ENCODE results near the gene GRID1.

Gene GRID1

DNA sequence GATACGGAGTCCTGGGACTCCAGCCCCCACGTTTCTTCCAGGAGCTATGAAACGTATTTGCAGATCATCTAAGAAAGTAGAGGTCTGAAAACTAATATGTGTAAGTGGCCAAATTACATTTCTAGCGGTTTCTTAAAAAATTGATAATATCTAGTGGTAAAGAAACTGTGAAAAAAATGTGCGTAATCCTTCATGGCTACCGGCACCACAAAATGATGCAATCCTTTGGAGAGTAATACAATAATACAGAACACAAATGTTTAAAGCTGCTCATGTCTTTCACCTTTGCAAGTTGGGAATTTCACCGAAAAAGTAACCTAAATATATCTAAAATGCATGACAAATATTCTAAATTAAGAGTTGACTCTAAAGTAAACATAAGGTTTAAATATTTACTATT lies 742.1 kb downstream of the GRID1 start:
- no peak for ATAC-seq (ENCODE audit: low read depth)

DNA sequence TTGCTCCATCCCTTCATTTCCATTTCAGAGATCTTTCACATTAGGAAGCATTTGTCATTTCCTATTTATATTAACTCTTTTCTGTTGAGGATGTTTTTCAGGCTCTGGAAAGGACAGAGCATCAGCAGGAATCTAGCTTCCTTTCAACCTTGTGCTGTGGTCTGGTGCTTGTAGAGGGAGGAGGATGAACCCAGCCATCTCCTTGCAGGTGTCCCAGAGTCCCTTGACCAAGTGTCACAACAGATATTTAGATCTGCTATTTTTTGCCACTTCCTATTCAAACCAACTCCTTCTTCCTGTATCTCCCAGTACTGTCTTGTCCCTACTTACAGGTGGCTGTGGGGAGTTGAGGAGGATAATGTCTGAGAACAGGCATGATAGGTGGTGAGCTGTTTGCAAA lies 742.8 kb downstream of the GRID1 start:
- Histone ChIP-seq H3K4me3 (ENCODE audit: severe bottlenecking) (no peak overlapping the region), H3K27ac (ENCODE audit: poor library complexity, severe bottlenecking) (no peak overlapping the region), H3K27me3 (ENCODE audit: insufficient read depth, poor library complexity, severe bottlenecking) (no peaks in the 10 kb centered on the region), H3K36me3 (ENCODE audit: low read depth) (no peaks in the 10 kb centered on the region), H3K9me3 (ENCODE audit: severe bottlenecking) (no peaks in the 10 kb centered on the region), H3K4me1 (ENCODE audit: insufficient read depth, poor library complexity, severe bottlenecking) (no peaks in the 10 kb centered on the region)
- DNase-seq (ENCODE audit: low spot score), result no peak
- no peak for ATAC-seq (ENCODE audit: low read depth)
- TF ChIP-seq, protein P1, sequence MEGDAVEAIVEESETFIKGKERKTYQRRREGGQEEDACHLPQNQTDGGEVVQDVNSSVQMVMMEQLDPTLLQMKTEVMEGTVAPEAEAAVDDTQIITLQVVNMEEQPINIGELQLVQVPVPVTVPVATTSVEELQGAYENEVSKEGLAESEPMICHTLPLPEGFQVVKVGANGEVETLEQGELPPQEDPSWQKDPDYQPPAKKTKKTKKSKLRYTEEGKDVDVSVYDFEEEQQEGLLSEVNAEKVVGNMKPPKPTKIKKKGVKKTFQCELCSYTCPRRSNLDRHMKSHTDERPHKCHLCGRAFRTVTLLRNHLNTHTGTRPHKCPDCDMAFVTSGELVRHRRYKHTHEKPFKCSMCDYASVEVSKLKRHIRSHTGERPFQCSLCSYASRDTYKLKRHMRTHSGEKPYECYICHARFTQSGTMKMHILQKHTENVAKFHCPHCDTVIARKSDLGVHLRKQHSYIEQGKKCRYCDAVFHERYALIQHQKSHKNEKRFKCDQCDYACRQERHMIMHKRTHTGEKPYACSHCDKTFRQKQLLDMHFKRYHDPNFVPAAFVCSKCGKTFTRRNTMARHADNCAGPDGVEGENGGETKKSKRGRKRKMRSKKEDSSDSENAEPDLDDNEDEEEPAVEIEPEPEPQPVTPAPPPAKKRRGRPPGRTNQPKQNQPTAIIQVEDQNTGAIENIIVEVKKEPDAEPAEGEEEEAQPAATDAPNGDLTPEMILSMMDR (IDR thresholded peaks at IDR 0.05; ENCODE audit: poor library complexity, severe bottlenecking), result no peak

More for the DNA sequence above, 742.1 kb downstream of the GRID1 start:
- TF ChIP-seq, protein P1 (IDR thresholded peaks at IDR 0.05; ENCODE audit: poor library complexity, severe bottlenecking), result no peak
- H3K9me3 ChIP-seq (ENCODE audit: severe bottlenecking), result no peaks in the 10 kb centered on the region
- no peak overlapping the region for H3K4me3 ChIP-seq (ENCODE audit: severe bottlenecking)
- H3K27ac ChIP-seq (ENCODE audit: poor library complexity, severe bottlenecking), result no peak overlapping the region
- H3K36me3 ChIP-seq (ENCODE audit: low read depth), result no peaks in the 10 kb centered on the region
- no peaks in the 10 kb centered on the region for H3K27me3 ChIP-seq (ENCODE audit: insufficient read depth, poor library complexity, severe bottlenecking)
- no peak for DNase-seq (ENCODE audit: low spot score)
- H3K4me1 ChIP-seq (ENCODE audit: insufficient read depth, poor library complexity, severe bottlenecking), result no peaks in the 10 kb centered on the region

DNA sequence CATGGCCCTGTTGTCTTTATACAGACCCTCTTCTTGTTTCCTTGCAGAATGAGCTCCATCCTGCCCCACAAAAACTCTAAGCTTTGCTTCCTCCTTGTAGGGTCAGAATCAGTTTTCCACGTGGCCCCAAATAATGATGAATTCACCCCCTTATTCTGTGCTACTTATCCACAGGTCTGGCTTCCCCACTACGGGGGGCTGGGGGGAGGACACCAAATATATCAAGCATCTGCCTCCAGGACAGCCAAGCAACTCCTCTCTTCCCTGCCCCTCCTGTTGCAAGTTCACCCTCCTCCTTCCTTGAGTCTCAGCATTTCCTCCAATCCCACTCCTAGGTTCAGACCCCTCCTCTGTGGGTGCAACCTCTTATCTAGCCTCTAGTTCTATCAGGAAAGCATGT lies 743.3 kb downstream of the GRID1 start:
- Histone ChIP-seq H3K4me3 (ENCODE audit: severe bottlenecking) (no peak overlapping the region), H3K36me3 (ENCODE audit: low read depth) (no peaks in the 10 kb centered on the region), H3K4me1 (ENCODE audit: insufficient read depth, poor library complexity, severe bottlenecking) (no peaks in the 10 kb centered on the region), H3K9me3 (ENCODE audit: severe bottlenecking) (no peaks in the 10 kb centered on the region), H3K27me3 (ENCODE audit: insufficient read depth, poor library complexity, severe bottlenecking) (no peaks in the 10 kb centered on the region), H3K27ac (ENCODE audit: poor library complexity, severe bottlenecking) (no peak overlapping the region)
- TF ChIP-seq, protein P1 (IDR thresholded peaks at IDR 0.05; ENCODE audit: poor library complexity, severe bottlenecking), result no peak
- ATAC-seq (ENCODE audit: low read depth) (no peak), DNase-seq (ENCODE audit: low spot score) (no peak)

DNA sequence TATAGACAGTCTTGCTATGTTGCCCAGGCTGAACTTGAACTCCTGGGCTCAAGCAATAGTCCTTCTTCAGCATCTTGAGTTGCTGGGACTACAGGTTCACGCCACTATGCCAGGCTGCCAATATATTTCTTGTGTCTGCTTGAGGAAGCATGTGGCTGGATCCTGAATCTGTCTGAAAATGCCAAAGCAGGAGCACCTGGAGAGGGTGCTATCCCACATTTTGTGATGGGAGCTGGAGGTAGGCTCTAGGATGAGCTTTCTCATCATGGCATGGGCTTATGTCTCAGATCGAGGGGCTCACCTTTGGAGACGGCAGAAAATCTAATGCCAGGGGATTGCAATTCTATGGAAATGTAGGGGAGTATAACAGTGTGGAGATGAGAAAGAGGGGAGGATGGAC lies 744.2 kb downstream of the GRID1 start:
- H3K27me3 ChIP-seq (ENCODE audit: insufficient read depth, poor library complexity, severe bottlenecking), result no peaks in the 10 kb centered on the region
- no peak overlapping the region for H3K4me3 ChIP-seq (ENCODE audit: severe bottlenecking)
- no peaks in the 10 kb centered on the region for H3K9me3 ChIP-seq (ENCODE audit: severe bottlenecking)
- no peak overlapping the region for H3K27ac ChIP-seq (ENCODE audit: poor library complexity, severe bottlenecking)
- no peaks in the 10 kb centered on the region for H3K4me1 ChIP-seq (ENCODE audit: insufficient read depth, poor library complexity, severe bottlenecking)
- no peaks in the 10 kb centered on the region for H3K36me3 ChIP-seq (ENCODE audit: low read depth)
- no peak for ATAC-seq (ENCODE audit: low read depth)
- no peak for DNase-seq (ENCODE audit: low spot score)
- TF ChIP-seq, protein P1 (IDR thresholded peaks at IDR 0.05; ENCODE audit: poor library complexity, severe bottlenecking), result no peak

DNA sequence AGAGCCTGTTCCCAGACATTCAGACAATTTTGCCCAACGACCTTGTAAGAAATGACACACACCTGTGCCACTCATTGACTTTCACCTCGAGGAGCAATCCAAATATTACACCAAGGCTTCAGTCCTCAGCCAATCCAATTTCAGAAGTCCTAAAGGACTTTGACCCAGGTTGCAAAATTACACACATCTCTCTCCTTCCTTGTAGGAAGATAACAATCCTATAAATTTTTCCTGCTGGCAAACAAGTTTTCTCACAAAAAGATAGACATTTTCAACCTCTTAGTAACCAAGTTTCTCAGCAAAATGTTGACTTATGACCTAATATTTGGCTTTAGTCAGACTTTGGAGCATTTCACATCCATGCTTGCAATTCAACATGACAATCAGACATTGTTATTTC lies 745.0 kb downstream of the GRID1 start:
- Histone ChIP-seq H3K4me3 (ENCODE audit: severe bottlenecking) (no peak overlapping the region), H3K9me3 (ENCODE audit: severe bottlenecking) (no peaks in the 10 kb centered on the region), H3K27me3 (ENCODE audit: insufficient read depth, poor library complexity, severe bottlenecking) (no peaks in the 10 kb centered on the region), H3K36me3 (ENCODE audit: low read depth) (no peaks in the 10 kb centered on the region), H3K4me1 (ENCODE audit: insufficient read depth, poor library complexity, severe bottlenecking) (no peaks in the 10 kb centered on the region), H3K27ac (ENCODE audit: poor library complexity, severe bottlenecking) (no peak overlapping the region)
- DNase-seq (ENCODE audit: low spot score), result no peak
- no peak for ATAC-seq (ENCODE audit: low read depth)
- TF ChIP-seq, protein P1 (IDR thresholded peaks at IDR 0.05; ENCODE audit: poor library complexity, severe bottlenecking), result no peak
